Gastrocnemius medialis (tissue), 4 donors: ENCODE data around the gene DAPK1.

Source experiments
- CTCF ChIP-seq, 5 experiments: fragments of 450-650 bp in 3 of 5; fragments of 200-600 bp in 2 of 5; sonication (generic) in 2 of 5; IDR thresholded peaks in 4 of 5; conservative IDR thresholded peaks in 1 of 5; 1 replicate in 4 of 5; 2 replicates in 1 of 5; pipeline ENCODE4 v1.5.1; 2016 to 2019; ENCODE audit warnings: antibody characterized with exemption in 5 of 5, mild to moderate bottlenecking in 3 of 5, moderate library complexity in 3 of 5
- POLR2A ChIP-seq, 2 donors: fragments of 450-650 bp; IDR thresholded peaks; one replicate each; pipeline ENCODE4 v1.6.1; 2017; ENCODE audit warnings: antibody characterized with exemption in 2 of 2, mild to moderate bottlenecking in 2 of 2, moderate library complexity in 2 of 2

DNA sequence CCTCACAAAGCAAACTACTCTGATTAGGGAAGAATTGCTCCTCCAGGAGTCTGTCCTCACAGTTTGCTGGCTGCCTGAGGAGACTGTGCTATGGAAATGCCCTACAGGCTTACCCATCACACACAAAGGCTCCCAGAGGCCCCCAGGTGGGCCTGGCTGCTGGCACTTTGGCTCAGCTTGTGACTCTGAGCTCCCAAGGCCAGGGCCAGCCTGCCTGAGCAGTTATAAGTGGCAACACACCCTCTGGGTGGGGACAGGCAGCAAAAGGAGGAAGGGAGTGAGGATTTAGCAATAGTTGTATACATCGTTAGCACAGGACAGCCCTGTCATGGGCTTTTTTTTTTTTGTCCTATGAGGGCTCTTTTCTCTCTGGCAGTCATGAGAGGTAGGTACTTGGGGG lies 103.5 kb downstream of the DAPK1 start:
- TF ChIP-seq CTCF (IDR thresholded peaks at IDR 0.05 in 4 of 5, conservative IDR thresholded peaks at IDR 0.05 in 1 of 5) (no peak), POLR2A (IDR thresholded peaks at IDR 0.05) (no peak)
